NOMO-1 (cell line): ENCODE data around the gene ZNF774.
"Not testable (repeated sequence)": the region's sequence is repeated elsewhere in the genome, so short reads cannot be mapped to it uniquely, and the experiment has no call there.

Experiments
- DNase-seq, 2 experiments: peaks; one replicate each; lab custom pipeline; 2025; ENCODE audit not compliant: unreplicated experiment in 2 of 2; lab: John Stamatoyannopoulos, UW

Gene ZNF774

DNA sequence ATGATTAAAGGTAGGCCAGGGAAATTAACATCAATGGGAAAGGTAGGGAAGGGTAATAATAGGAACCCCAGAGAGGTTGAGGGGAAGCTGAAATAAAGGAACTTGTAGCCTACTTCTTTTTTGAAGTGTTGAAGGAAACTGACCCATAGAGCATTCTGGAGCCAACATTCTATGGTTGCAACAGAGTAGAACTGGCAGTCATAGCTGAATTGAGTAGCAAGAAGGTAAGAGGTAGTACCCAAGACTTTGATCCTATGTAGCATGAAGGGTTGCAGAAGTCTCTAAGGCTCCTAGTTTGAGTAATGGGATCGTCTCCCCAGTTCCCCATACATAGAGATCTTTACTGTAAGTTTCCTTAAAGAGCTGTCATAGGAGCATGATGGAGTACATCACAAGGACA is 7.4 kb upstream of the ZNF774 start:
- DNase-seq, result peak in 1 of 2 experiments; percentile 49

DNA sequence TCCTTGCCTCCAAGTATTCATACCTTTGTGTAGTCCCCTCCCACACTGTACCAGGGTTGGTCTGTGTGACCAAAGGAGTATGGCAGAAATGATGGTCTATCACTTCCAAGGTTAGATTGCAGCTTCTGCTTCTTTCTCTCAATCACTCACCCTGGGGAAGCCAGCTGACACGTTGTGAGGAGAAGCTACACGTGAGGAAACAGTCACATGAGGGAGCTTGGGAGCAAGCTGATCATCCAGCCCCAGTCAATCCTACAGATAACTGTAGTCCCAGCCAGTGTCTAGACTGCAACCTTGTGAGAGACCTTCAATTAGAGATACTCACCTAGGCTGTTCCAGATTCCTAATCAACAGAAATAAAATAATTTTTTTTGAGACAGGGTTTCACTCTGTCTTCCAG is 6.2 kb upstream of the ZNF774 start:
- DNase-seq, result no peak

DNA sequence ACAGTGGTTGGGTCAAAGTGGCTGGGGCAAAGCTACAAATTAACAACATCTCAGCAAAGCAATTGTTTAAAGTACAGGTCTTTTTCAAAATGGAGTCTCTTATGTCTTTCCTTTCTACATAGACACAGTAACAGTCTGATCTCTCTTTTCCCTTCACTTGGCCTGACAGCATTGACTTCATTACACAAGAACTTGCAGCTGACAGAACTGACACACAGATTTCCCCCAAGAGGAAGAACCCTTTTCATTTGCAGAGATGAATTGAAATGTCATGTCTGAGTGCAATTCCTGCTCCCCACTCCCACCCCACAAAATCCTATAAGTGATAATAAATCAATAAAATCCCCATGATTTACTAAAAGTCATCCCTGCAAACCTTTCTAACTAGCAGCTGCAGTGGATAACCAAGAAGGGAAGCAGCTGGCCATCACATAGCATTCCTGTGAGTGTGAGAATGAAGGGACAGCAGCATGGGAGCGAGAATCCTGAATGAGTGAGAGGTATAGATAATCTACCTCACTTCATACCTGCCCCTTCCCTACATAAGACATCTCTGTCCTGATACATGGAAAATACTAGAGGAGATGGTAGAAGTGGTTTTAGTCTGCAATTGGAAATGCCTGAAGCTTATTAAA is 4.5 kb upstream of the ZNF774 start:
- not testable (repeated sequence) for DNase-seq

DNA sequence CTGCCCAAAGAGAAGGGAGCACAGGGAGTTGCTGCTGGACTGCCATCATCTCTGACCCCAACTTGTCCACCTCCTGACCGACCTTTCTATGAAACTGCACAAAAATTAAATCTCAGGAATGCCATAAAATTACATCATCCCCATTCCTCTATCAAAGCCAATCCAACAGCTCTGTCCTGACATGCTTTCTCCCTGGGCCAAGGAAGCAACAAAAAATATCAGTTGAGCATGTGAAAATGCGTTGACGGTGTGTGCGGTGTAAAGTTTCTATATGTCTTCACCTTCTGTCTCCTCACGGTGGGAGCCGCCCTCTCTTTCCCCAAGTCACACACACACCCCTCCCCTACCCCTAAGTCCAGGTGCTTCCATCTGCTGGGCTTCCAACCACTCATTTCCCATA is 3.6 kb upstream of the ZNF774 start:
- DNase-seq, result no peak

DNA sequence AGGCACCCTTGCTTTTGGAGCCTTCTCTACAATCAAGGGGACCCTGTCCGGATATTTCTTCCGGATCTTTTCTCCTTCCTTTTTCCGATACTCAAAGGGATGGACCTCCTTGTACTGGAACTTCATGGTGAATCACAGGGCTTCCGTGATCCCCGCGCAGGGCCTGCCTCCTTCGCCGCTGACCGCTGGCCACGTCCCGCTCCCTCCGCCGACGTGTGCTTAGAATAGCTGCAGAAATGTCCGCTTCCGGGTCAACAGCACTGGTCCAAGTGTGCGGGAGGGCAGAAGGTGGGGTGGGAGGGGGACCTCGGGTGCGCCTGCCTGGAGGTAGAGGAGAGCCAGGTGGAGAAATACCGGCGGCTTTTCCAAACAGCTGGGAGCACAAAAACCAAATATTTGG is 3.0 kb upstream of the ZNF774 start:
- DNase-seq, result no peak

DNA sequence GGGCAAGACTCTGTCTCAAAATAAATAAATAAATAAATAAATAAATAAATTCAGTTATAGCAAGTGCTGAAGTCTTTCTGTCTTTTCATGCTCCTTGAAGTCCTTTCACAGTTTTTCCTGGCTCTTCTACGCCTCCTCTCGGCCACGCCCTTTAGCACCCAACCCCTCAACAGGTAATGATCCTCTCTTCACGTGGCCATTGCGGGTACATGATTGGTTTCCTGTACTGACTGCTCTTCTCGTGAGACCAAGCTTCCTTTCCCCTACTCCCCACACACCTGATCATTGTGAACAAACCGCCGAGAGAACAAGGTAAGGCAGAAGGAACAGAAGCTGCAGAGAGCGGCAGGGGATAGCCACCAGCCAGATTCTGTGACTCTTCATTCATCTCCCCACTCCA is 2.3 kb upstream of the ZNF774 start:
- no peak for DNase-seq

- no peak for DNase-seq
Observed at GRCh38 chr15:90351479-90352106, 491 bp upstream of the ZNF774 start.

GRCh38 chr15:90354986-90355385 is 2.9 kb downstream of the ZNF774 start:
- DNase-seq, result no peak

DNA sequence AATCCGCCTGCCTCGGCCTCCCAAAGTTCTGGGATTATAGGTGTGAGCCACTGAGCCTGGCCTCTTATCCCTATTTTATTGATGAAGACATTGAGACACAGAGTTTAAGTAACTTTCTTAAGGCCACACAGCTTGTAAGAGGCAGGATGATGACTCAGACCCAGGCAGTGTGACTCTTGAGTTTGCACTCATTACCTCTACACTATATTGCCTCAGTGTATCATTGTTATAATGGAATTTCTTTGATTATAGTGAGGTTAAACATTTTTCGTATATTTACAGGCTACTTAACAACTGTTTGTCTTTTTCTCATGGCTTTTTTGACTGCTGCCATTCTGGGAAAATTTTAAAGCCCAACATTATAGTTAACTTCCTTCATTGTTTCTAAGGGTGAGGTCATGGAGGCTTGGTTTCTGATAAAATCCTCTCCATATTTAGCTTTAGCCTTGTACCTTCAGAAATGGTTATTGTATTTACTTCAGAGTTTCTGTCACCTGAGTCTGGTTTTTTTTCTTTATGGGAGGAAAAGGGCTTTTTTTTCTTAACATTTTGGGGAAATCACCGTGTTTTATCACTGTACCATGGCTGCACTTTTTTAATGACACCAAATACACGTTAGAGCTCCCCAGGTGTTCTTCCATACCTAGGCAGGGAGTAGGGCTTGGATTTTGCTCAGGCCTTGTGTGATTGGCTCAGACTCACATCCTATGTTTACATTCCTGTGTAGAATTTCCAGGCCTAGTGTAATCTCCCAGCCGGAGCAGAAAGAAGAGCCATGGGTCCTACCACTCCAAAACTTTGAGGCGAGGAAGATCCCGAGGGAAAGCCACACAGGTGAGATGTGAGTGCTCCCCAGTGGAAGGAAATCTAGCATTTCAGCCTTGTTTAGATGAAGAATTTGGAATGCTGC is 6.3 kb downstream of the ZNF774 start:
- DNase-seq, result no peak

- DNase-seq, result no peak
Observed at GRCh38 chr15:90360746-90361145, 8.7 kb downstream of the ZNF774 start.

DNA sequence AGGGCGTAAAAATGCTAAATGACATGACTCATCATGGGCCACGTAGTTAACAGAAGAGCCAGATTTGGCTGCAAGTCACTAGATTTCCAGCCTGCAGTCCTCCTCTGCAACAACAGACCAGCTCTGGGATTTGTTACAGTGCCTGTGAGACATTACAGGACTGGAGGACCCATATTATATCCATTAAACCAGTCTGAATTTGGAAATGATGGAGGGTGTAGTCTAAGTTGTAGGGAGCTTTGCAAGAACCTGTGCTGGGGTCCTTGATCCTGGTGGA is 10.8 kb downstream of the ZNF774 start:
- no peak for DNase-seq

GRCh38 chr15:90364251-90364650 is 12.2 kb downstream of the ZNF774 start:
- no peak for DNase-seq

DNA sequence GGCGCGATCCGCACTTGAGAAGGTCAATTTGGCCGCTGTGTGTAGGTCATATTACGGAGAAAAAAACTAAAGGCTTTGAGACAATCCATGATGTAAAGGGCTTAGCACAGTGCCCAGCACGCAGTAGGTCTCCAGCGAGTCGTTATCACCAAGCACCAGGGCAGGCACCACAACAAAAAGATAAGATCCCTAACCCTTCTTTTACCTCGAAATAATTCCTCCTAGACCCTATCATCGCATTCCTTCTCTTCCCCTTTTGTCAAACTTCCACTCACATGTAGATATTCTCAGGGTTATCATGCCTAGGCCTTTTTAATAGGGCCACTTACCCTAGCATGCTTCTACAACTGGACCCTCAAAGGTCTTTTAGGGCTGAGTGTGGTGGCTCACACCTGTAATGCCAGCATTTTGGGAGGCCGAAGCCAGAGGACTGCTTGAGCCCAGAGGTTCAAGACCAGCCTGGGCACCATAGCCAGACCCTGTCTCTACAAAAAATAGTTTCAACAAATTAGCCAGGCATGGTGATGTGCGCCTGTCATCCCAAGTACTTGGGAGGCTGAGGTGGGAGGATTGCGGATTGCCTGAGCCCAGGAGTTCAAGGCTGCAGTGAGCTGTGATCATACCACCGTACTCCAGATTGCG is 13.5 kb downstream of the ZNF774 start:
- DNase-seq, result no peak

- peak in 1 of 2 experiments; percentile 18 for DNase-seq
Observed at GRCh38 chr15:90367576-90367975, 15.5 kb downstream of the ZNF774 start.

- no peak for DNase-seq
Observed at GRCh38 chr15:90375071-90375470, 23.0 kb downstream of the ZNF774 start.

DNA sequence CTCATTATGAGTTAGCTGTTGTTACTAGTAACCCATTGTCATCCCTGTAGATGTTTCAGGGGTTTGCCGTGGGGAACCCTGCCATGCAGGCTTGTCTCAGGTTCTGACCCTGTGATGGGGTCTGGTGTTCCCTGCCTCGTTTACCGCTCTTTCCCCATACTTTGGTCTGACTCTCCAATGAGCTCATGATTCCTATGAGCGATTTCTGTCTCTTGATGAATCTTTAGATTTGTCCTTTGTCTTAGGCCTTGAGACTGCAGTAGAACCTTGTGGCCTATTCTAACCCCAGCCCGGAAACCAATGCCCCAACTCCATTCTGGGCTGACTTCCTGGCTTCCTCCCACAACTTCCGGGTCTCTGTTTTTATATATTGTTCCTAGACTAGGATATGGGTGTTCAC is 24.7 kb downstream of the ZNF774 start:
- peak in 1 of 2 experiments; percentile 5 for DNase-seq

- no peak for DNase-seq
Observed at GRCh38 chr15:90379263-90379662, 27.2 kb downstream of the ZNF774 start.

DNA sequence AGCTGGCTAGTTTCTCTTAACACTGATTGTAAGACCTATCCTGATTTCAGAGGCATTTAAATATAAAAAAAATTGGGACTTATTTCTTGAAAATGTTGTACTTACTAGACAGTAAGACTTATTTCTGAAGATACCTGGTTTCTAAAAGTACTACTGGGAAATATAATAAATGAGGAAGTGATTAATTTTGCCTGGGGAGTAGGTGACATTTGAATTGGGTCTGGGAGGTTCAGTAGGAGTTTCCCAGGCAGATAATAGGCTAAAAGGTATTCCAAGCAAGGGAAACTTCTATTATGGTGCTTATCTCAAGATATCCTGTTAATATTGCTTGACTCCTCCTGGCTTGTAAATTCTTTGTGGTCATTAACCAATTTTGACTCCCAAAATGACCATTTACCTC is 29.4 kb downstream of the ZNF774 start:
- no peak for DNase-seq

DNA sequence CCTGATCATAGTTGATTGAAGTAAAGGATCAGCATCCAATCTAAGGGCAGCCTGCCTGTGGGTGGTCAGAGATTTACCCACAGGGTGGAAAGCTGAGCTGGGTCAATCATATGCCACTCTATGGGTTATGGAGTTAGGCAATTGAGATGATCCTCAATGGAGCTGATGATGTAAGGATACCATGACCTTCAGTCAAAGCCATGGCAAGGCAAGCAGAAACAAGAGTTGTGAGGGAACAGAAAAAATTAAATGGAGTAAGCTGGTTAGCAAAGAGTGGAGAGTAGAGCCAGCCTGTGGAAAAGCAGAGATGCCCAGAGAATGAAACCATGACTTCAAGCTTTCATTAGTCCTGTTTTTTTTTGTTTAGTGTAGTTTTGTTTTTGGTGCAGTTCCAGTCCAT is 30.2 kb downstream of the ZNF774 start:
- DNase-seq, result no peak

DNA sequence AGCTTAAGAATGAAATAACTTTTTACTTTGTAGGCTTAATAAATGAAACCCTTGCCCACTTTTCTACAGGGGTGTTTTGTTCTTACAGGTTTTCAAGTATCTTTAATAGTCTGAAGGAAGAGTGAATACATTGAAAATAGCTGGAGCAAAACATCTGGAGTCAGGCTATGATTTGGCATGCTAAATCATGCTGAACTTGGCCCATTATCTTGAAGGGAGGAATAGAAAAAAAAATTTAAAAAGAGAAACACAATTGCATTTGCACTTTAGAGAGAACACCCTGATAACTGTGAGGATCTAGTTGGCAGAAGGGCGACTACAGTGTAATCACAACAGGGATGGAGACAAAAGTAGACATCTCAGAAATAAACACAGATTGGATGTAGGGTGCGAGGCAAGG is 34.1 kb downstream of the ZNF774 start:
- DNase-seq, result no peak
